OCI-LY7 (cell line): ENCODE measurements around the gene GPR63.

Experiments
- EZH2phosphoT487 ChIP-seq: fragments of 200-600 bp; sonication (generic); IDR thresholded peaks from 2 replicates; pipeline ENCODE4 v1.6.1; 2018; ENCODE audit warnings: low read depth, borderline replicate concordance, mild to moderate bottlenecking, mixed run types, antibody characterized with exemption, low read length, moderate library complexity, mixed read lengths
- TF ChIP-seq, protein P1 (sequence below): fragments of 200-600 bp; sonication (generic); conservative IDR thresholded peaks from 2 replicates; pipeline ENCODE4 v1.5.1; 2014; ENCODE audit warnings: mild to moderate bottlenecking, antibody characterized with exemption, low read length, moderate library complexity, mixed read lengths

DNA sequence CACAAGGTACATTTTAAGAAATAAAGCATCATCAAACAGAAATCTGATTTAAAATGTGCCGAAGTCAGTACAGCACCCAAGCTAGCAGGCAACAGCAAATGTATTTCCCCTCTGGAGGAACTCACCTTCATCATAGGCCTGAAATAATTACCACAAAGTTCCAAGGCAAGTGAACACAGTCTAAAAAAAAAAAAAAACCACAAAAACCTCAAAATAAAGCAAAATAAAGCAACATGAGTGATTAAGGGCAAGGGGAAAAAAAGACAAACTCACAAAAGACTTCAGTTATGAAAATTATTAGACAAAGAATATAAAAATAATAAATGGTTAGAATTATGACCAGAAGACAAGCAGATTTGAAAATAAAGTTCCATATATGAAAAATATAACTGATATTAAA, 10.4 kb downstream of the GPR63 start:
- TF ChIP-seq, protein P1, sequence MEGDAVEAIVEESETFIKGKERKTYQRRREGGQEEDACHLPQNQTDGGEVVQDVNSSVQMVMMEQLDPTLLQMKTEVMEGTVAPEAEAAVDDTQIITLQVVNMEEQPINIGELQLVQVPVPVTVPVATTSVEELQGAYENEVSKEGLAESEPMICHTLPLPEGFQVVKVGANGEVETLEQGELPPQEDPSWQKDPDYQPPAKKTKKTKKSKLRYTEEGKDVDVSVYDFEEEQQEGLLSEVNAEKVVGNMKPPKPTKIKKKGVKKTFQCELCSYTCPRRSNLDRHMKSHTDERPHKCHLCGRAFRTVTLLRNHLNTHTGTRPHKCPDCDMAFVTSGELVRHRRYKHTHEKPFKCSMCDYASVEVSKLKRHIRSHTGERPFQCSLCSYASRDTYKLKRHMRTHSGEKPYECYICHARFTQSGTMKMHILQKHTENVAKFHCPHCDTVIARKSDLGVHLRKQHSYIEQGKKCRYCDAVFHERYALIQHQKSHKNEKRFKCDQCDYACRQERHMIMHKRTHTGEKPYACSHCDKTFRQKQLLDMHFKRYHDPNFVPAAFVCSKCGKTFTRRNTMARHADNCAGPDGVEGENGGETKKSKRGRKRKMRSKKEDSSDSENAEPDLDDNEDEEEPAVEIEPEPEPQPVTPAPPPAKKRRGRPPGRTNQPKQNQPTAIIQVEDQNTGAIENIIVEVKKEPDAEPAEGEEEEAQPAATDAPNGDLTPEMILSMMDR, result no peak
- TF ChIP-seq EZH2phosphoT487, result no peak
